ENCODE results near the gene HIPK3.

- no peak for TF ChIP-seq POLR2AphosphoS5 (IDR thresholded peaks at IDR 0.05; ENCODE audit: insufficient read depth, low read depth, low read length)
- TF ChIP-seq CTCF (IDR thresholded peaks at IDR 0.05; ENCODE audit: extremely low read depth in 1 of 2, insufficient read depth in 1 of 2, low read depth in 1 of 2, low read length in 2 of 2) = no peak
- no peak for TF ChIP-seq POLR2A (IDR thresholded peaks at IDR 0.05; ENCODE audit: low read depth, low read length)
Measured at GRCh38 chr11:33339247-33339646, 82.1 kb downstream of the HIPK3 start.
